Measurements from ENCODE around the gene PTPN20.

Gene PTPN20

DNA sequence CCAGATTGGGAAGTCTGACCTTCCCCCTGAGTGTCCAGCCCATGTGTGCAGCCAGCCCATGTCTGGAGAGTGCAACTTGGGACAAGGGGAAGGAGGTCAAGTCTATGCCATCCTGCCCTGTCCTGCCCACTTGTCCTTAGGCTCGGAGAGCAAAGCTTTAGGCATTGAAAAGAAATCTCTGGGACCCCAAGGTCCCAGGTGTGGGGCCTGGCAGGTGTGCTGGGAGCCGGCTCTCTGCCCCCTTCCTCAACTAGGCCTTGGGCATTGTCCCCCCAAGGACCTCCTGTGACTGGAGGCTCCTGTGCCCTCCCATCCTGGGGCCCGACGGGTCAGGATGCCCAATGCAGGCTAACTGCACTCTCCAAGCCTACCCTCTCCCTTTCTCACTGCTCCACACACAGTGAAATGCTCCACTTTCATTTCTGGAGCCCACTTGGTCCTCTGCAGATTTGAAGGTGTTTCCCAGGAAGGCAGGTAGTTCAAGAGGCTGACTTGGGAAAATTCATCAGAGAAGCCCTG is 124.7 kb downstream of the PTPN20 start:
- no peak for FAIRE-seq

DNA sequence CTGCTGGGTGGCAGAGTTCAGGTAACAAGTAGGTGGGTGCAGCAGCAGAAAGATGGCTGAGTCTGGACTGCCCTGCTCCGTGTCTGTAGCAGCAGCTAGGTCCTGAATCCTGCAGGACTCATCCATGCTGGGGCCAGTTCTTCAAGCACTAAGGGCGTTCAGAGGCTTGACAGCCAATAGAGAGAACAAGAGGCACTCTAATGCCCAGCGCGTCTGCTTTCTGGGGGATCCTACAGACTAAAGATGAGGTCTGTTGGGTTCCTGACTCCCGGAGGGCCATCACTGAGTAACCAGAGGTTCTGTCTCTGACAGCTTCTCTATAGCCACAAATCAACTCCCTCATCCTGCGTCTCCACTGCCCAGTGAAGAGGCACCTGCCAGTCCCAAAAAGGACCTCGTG is 125.5 kb downstream of the PTPN20 start:
- FAIRE-seq, result no peak

DNA sequence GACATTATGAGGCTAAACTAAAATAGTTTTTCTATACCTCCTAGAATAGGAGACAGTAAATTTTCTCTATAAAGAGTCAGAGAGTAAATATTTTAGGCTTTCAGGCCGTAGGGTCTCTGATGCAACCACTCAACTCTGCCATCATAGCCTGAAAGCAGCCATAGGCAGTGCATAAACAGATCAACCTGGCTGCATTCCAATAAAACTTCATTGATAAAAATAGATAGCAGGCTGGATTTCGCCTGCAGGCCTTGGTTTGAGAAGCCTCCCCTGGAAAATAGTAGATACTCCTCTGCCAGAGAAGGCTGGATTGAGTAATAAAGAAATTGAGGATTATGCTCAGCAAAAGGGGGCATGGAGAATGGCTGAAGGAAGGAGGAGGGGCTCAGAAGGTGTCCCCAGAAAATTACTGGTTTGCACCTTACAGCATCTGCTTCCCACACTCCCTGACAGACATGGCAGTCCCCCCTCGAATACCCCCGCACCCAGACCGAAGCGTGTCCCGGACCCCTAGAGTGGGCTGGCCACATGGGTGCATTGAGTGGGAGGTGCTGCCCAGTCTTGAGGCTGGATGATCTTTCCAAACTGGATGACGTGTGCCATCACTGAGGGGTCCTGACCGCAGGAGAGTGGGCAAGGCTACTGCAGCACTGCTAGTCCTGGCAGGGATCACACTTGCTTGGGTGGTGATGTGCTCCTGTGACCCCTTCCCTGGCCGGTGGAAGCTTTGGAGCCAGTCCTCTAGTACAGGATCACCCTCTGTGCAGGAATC is 126.6 kb downstream of the PTPN20 start:
- no peak for FAIRE-seq

DNA sequence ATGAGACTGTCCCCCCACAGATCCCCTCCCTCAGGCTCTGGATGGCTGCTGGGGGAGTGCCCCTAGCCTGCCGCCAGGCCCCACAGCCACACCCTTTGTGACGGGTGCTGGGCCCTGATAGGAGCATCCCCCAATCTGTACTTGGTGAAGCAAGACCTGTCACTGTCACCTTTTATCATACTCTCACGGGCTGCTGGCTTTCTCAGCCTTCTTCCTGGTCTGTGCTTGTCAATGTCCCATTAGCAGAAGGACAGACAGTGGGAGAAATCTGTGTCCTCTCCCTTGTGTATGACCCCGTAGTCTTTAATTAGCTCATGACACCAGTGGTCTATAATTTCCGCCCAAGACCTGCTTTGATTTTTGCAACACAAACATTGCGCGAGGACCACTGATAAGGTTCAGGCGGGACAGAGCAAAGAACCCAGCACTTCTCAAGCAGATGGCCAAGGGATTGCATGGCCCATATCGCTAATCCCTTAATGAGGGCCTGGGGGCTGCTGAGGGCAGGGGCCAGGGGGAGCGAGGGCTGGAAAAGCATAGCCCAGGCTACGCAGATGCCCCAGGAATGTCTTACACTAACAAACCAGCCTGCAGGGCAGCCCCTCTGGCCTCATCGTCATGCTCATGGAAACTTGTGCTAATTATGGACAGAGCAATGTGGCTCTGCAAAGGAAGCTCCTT is 127.8 kb downstream of the PTPN20 start:
- no peak for FAIRE-seq

DNA sequence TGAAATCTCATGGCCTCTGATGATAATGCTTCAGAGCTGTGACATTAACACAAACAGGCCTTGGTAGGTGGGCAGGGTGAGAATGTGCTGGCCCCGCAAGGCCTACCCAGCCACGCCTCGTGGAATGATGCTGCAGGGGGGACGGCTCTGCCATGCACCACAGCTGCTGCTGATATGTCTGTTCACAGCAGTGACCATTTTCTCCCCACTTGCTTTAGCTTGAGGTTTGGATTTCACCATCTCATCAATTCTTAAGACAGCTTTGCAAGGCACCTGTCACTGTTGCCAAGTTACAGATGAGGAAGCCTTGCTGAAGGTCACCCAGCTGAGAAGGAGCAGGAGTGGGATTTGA is 128.3 kb downstream of the PTPN20 start:
- FAIRE-seq, result no peak

DNA sequence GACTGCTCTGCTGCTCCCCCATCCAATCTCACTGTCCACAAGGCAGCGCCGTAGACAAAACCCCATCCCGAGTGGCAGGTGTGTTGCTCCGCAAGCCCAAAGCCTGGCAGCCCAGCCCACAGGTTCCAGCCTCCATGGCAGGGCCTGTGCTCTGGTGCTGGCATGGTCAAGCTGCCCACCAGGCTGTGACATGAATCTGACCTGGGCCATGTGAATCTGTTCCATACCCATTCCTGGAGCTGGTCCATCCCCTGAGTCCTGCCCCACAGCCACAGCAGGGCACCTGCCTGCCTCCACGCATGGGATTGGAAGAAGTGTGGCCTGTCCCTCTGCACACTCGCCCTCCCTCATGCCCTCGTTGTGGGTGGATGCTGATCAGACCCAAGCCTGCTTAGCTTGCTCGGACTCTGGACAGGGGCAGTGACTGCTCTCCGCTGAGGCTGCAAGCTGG is 128.8 kb downstream of the PTPN20 start:
- FAIRE-seq, result no peak

DNA sequence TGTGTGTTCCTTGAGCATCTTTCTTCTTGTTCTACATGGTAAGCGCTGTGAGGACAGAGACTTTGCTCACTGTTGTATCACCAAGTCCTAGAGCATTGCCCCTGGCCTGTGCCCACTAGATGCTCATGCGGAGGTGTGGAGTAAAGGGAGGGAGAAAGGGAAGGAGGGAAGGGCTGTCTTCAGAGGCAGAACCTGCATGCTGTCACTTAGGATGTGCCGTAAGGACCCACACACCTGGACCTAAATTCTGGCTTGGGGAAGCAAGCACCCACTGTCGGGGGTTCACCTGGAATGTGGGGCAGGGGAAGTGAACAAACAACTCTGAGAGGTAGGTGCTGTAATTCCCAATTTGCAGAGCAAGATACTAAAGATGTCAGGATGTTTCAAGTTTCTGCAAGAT is 129.5 kb downstream of the PTPN20 start:
- FAIRE-seq, result no peak

DNA sequence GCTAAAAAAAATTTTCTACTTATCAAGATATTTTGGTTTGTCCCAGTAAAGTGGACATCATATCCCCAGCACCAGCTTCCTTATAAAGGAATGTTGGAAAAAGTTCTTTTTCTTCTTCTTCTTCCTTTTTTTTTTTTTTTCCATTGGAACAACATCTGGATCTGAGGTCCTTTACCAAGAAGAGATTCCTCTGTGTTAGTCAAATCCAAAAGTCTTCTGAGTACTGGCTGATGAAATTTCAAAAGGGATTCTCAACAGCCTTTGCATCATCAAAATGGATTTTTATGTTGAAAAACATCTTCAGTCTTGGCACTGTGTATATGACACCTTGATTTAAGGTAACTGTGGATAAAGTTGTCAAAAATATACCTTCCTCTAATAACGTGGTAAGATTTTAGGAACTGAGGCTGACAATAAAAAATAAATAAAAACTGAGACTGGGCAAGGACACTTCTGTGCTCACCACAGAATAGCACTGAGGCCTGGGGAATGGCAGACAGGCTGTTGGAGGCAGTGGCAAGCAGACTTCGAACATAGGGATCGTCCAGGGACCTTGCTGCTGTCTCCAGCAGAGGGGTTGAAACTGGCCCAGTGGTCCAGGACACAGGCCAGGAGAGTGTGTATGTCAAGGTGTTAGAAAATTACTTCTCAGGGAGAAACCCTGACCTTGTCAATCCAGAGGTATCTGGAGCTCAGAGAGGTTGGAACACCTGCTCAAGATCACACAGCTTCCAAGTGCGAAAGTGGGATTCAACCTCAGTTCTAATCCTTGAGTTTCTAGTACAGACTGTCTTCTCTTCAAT is 130.4 kb downstream of the PTPN20 start:
- FAIRE-seq, result no peak

DNA sequence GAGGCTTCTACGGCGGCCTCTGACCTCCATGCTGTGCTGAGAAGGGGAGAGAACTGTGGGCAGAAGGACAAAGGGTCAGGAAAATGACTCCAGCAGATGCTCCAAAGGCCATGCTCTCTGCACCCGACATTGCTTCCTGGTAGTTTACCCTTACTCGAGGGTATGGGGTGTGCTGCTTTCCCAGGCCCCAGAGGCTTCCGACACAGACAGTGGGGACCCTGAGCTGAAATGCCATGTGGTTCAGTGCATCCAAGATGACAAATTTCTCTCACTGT is 130.9 kb downstream of the PTPN20 start:
- no peak for FAIRE-seq

DNA sequence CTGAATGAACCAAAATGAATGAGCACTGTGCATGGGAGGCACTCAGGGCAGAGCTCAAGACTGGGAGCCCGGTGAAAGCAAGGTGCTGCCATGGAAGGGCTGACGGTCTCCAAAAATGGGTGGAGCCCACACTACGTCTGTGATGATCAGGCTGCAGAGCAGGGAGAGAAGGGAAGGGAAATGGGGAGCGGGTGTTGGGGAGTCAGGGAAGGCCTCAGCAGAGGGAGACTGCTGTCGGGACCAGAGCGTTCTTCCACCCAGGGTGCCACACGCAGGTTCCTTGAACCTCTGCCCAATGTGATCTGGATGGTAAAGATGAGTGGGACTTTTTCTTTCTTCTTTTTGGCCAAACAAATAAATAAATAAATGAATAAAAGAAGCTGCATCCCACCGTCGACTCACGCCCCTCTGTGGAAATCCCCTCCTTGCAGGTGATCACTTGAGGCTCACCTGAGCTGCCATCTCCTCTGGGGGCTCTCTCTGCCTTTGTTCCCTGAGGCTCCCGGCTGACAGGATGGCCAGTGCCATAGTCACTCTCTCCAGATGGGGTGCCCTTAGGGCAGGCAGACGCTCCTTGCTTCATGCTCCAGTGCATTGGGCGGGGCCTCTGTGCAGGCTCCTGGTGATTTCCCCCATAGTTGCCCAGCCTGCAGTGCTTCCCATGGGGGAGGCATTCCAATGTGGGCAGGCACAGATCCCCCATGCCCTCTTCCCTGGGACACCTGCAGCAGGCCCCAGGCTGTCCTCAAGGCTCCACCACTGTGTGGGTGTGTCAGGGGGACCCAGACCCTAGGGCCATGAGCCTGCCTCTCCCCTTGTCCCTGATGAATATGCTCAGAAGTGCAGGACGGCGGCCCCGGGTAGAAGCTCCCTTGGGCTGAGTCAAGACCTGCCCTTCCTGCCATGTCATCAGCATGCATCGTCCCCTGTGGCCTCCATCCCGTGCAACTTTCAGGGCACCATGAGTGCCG is 131.8 kb downstream of the PTPN20 start:
- FAIRE-seq, result no peak

DNA sequence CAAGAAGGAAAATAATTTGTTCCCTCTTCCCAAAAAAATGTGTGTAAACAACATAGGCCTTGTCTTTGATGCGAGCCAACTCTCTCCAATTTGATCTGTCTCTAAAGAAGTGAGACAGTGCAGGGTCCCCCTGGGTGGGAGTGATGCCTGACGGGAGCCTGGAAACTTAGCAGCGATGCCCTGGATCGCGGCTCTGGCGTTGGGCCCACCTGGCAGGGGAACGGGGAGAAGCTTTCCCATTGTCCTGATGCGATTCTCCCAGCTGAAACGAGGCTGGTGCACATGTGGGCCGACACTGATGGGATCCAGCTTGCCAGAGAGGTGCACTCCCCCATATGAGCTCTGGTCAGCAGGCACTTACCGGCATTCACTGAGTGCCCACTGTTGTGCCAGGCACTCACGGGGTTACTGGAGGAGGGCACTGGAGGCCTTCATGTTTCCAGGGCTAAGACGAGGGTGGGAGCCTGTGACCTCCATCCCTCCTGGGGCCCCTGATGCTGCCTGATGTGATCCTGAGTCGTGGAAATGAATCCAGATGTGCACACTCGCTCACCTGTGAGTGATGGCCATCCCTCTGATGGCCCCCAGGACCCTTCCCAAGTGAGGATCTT is 132.8 kb downstream of the PTPN20 start:
- no peak for FAIRE-seq

DNA sequence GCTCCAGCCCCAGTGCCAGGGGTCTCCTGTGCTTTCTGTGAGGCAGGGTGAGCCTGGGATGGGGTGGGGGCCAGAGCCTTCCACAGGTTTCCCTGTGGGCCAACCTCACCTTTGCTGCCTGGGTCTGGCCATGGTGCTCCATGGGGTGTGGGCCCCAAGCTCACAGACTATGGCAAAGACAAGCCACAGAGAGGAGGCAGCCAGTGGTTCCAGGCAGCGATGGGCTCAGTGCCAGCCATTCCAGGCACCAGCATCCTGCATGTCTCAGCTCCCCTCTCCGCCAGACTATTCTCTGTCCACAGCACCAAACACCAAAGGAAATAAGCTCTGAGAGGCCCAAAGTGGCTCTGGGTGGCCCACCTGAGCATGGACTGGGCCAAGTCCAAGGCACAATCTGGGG is 133.5 kb downstream of the PTPN20 start:
- no peak for FAIRE-seq

DNA sequence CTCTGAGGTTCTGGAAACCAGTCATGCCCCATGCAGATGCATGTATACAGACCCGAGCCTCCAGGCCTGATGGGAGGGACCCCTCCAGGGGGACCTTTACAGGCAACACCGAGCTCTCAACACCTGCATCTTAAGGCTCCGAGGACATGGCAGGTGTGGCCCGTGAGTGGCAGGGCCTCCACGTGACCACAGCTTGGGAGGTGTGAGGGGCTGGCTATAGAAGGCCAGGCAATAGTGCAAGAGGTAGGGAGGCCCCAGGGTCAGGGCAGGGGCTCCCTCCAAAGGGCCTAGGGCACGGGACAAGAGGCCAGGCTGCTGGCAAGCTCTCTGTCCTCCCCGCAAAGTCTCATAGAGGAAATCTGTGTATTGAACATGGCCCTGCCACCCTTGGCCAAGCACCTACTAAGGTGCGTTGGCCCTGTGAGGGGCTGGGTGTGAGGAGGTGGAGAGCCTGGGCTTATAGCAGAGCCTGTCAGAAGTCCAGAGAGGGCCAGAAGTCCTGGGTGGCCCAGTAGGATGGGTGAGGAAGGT is 134.2 kb downstream of the PTPN20 start:
- no peak for FAIRE-seq

DNA sequence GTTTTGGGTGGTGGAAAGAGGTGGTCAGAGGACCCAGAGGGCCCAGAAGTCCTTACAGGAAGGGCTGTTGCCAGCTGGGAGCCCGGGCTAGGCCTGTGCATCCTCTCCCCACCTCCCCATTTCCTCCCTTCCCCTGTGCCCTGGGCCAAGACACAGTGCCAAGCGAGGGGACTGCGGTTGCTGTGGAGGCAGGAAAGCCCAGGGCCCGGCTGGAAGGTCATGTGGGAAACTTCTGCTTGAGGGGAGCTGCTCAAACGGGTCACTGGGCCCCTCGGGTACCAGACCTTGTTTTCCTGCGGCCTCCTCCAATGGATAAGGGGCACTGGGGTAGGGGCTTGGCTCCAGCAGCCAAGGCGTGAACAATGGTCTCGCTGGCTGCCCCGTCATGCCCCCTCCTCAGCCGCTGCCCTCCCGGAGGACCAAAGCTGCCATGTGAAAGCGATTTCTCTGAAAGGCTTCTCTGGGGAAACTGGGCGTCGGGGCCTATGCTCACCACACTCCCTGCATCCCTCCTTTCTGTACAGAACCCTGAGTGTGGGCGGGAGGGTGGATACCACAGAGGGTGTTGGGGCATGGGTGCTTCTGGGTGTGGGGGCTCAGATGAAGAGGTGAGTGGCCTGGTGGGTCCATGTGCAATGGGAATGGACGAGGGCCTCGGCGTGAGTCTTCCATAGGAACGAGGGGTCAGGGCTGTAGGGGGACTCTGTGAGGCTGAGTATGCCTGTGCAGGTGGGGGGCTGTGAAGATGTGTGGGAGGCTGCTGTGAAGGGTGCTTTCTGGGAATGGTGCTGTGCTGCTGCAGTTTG is 135.3 kb downstream of the PTPN20 start:
- FAIRE-seq, result no peak

DNA sequence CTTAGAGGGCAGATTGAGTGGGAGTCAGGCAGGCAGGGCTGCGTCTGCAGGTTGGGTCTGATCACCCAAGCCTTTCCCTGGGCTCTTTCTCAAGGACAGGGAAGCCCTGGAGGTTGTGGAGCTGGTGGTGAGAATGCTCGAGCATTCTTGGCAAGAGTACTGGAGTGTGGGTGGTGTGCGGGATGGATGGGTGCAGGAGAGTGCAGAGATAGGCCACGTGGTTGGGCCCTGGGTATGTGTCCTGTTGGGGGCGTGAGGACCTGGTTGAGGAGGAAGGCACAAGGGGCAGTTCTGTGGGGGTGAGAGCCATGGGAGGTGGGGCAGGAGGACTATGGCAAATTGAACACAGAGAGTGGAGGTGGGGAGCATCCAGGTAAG is 135.9 kb downstream of the PTPN20 start:
- no peak for FAIRE-seq

DNA sequence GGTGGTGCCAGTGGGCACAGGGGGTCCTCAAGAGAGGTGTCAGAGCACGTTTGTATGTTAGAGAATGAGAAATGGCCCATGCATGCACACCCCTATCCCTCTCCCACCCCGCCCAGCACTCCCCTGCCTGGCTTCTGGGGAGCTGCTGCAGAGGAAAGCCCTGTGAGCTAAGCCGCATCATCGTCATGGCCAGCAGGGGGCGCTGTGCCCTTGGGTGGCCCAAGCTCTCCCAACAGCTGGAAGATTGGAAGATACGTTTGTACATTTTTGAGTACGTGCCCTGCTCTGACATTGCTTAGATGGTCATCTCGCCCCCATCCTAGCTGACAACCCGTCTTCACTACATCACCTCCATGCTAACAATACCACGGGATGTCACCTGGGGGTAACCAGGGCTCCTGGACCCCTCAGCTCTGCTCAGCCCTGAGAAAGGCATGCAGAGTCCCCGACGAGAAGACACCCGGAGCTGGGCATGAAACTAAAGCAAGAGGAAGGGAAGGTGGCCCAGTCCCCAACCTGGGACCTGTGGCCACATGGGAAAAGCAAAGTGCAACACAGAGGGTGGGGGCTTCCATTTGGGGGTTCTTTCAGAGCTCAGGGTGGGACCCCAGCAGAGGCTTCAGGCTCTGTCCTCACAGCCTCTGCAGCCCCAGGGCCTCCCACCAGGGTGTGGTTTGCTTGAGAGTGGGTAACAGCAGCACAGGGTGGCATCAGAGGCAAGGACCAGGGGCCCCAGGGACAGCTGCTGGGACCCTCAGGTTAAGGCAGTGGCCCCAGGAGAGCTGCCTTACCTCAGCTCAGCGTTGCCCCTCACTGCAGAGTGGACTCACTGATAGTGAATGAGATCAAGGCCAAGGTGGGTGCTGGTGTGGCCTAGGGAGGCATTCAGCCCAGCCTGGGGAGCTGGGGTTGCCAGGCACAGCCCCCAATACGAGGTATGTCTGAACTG is 136.6 kb downstream of the PTPN20 start:
- FAIRE-seq, result no peak

DNA sequence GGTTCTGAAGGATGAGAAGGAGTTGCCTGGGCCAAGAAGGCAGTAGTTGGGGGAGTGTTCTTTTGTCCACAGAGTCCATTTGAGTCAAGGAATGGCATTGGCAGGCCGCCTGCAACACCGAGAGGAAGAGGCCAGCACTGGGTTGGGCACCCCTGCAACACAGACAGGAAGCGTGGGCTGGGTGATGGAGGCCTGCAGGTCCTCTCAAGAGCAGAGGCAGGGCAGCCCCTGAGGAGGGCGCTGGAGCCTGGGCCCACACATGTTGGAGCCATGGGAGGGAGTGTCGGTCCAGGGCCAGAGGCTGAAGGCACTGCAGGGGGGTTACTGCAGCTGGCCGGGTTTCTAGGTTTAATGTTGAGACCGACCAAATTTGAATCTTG is 137.3 kb downstream of the PTPN20 start:
- no peak for FAIRE-seq

DNA sequence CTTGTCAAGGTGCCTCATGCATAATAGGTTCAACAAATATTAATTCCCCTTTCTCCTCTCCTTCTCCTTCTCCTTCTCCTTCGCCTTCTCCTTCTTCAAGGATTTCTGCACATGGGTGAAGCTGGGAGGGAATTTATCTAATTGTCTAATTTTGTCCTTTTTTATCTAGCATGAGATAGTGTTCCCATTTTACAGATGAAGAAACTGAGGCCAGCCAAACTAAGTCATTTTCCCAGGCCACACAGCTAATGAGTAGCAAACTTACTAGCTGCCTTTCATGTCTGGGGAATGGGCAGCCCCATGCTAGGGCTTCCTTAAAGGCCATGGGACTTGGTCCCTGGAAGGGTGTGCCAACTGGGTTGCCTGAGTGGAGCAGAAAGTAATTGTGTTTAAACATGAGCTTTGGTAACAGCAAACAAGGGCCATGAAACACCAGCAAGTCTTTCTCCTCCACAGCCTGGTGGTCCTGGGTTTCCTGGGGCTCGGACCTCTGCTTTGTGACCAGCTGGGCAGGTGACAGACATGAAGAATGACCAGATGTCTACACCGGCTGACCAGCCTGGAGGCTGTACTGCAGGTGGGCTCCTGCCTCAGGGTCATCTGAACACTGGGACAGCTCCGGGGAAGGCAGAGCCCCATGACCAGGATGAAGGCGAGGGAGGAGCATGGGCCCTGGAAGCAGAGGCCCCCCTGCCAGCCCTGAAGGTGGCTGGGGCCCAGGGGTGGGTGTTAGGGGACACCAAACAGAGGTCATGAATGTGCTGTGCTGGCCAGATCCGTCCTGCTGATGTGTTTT is 138.0 kb downstream of the PTPN20 start:
- FAIRE-seq, result no peak

DNA sequence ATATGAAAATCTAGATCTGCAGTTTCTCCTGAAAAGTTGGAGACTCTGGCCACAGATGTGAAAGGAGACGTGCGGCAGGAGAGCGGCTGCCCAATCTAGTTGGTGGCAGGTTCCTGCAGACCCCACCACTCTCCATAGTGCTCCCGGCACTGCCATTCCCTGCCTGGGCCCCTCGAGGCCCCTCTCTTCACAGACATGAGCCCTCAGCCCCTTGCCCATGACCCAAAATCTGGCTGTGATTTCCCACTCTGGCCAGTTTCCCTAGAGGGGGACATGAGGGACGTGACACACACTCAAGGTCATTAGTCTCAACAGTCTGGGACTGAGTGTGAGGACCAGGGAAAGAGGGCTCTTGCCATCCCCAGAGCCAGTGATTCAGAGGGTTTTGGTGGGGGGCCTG is 138.7 kb downstream of the PTPN20 start:
- FAIRE-seq, result no peak
